ENCODE results near the gene SDE2. TPM values are rescaled to one million over a fixed set of nuclear protein-coding genes. Genes with fewer than 3 reads are reported as not detected.
"Not testable (repeated sequence)": the region's sequence is repeated elsewhere in the genome, so short reads cannot be mapped to it uniquely, and the experiment has no call there.

Gene SDE2
- total and polyA plus RNA-seq, 2 of the 4 experiments (the other 2 are of a cell fraction), result 8.5 to 14.7 TPM

GRCh38 chr1:225975146-225975545, 24.0 kb downstream of the SDE2 start:
- H3K14ac ChIP-seq (replicated peaks; ENCODE audit: low read depth, low read length); H3K56ac ChIP-seq (ENCODE audit: extremely low read depth, insufficient read depth, low read length); H4K5ac ChIP-seq (ENCODE audit: low read depth, low read length); BruUV-seq (replicated peaks); H2BK5ac ChIP-seq (ENCODE audit: low read depth, low read length, poor library complexity, severe bottlenecking); DNase-seq; H3K79me1 ChIP-seq (ENCODE audit: low read depth in 1 of 2, low read length in 2 of 2); H2BK20ac ChIP-seq (ENCODE audit: low read depth, low read length); H3K4ac ChIP-seq (ENCODE audit: low read depth, low read length); H3K27ac ChIP-seq (ENCODE audit: insufficient read depth, low read length); H4K20me1 ChIP-seq (ENCODE audit: insufficient read depth, low read length); ATAC-seq (ENCODE audit: low read depth); H3K4me3 ChIP-seq (ENCODE audit: insufficient read depth, low read depth, low read length); H3K23ac ChIP-seq (ENCODE audit: low read depth, low read length); POLR2A ChIA-PET (ENCODE audit: unreplicated experiment); H2BK120ac ChIP-seq (ENCODE audit: low read depth, low read length); H3K9me1 ChIP-seq (ENCODE audit: insufficient read depth, low read length); H3K18ac ChIP-seq (ENCODE audit: low read depth, low read length); H3K9ac ChIP-seq (ENCODE audit: low read depth, low read length); H4K8ac ChIP-seq (ENCODE audit: low read depth in 2 of 2, low read length in 2 of 2); H2BK15ac ChIP-seq (ENCODE audit: low read depth, low read length); H4K91ac ChIP-seq (ENCODE audit: insufficient read depth, low read depth, low read length); H2AK9ac ChIP-seq (replicated peaks; ENCODE audit: low read depth, low read length, poor library complexity); H3K36me3 ChIP-seq (ENCODE audit: control insufficient read depth, insufficient read depth, low read length); H3K4me2 ChIP-seq (ENCODE audit: low read depth, low read length); H3K9me3 ChIP-seq (ENCODE audit: control insufficient read depth, insufficient read depth, low read length); H2AFZ ChIP-seq (replicated peaks; ENCODE audit: low read length, poor library complexity); H3K4me1 ChIP-seq (ENCODE audit: control insufficient read depth, insufficient read depth, low read length); H3K27me3 ChIP-seq (ENCODE audit: control insufficient read depth, insufficient read depth, low read length); H2AK5ac ChIP-seq (ENCODE audit: low read depth, low read length): not testable (repeated sequence)
- intact Hi-C loops (cut with micrococcal nuclease), result loop anchor here (2.0 to 10.0 kb wide), 5 partner anchors 53 to 1050 kb away; partner anchors contain the start of genes DNAH14, ENAH and PYCR2
- CTCF ChIA-PET, result interaction anchor here (0.9 to 1.7 kb wide), 4 partner anchors 14 to 657 kb away, joined by 3 to 10 read pairs (median 4); partner anchors contain the start of gene TMEM63A
- no CpG with 5 or more reads among the region's 12 CpGs for WGBS, 2 experiments (ENCODE audit: extremely low coverage in 2 of 2, insufficient read length in 1 of 2)
- dilution Hi-C loops (cut with HindIII; ENCODE audit: low sequenced_read_pairs, unreplicated experiment), result loop anchor here (25.0 kb wide), 1 partner anchor 513 kb away; no protein-coding TSS in a partner anchor
- in situ Hi-C loops (cut with MboI; ENCODE audit: low sequenced_read_pairs), result loop anchor here (10.0 kb wide), 1 partner anchor 660 kb away; no protein-coding TSS in a partner anchor

All from IMR-90 (cell line).